HG02571 (cell line): ENCODE measurements around the gene CELF5.
"Not testable (repeated sequence)": the region's sequence is repeated elsewhere in the genome, so short reads cannot be mapped to it uniquely, and the experiment has no call there.

Source experiments
- ATAC-seq: cut with Tn5 transposase; IDR thresholded peaks from one replicate; pipeline ENCODE4 v1.9.1; 2021; ENCODE audit warnings: mild to moderate bottlenecking, moderate library complexity; ENCODE audit not compliant: unreplicated experiment

CELF5 gene

DNA sequence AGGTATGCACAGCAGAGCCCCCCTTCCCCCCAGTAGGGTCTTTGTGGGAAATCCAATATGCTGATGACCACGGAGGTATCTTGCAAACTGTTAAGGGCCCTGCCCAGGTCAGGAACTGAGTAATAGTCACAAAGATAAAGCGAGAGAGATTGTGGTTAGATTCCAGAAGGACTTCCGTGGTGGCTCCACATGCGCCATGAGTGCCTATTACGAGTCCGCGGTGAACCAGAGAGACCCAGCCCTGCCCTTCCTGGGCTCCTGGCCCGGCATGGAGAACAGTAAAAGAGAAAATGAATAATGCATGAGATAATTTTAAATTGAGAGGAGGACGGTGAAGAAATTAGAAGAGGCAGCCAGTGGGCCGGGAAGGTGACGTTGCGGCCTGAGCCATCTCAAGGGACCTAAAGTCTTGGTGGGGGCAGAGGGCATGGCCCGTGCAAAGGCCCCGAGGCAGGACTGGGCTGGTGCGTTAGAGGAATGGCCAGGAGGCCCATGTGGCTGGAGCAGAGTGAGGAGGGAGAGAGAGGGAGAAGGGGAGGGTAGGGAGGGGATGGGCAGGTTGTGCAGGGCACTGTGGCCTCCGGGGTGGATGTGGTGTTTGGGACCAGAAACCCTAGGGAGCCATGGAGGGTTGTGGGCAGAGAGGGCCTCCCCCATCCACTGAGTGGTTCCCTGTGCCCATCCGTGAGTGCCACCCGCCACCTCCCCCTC is 95.3 kb downstream of the CELF5 start:
- no peak for ATAC-seq

DNA sequence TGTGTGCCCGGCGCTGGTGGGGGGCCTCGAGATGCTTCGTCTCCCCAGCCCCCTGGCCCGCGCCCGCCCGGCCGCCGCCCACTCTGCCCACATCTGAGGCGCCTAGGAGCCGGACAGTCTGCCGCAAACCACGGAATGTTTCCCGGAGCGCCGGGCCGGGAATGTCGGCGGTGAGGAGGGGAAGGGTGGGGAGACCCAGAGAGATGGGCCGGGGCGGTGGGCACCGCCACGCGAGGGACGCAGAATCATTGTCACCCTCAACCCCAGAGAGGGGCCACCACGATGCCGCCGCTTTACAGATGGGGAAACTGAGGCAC is 95.9 kb downstream of the CELF5 start:
- no peak for ATAC-seq

DNA sequence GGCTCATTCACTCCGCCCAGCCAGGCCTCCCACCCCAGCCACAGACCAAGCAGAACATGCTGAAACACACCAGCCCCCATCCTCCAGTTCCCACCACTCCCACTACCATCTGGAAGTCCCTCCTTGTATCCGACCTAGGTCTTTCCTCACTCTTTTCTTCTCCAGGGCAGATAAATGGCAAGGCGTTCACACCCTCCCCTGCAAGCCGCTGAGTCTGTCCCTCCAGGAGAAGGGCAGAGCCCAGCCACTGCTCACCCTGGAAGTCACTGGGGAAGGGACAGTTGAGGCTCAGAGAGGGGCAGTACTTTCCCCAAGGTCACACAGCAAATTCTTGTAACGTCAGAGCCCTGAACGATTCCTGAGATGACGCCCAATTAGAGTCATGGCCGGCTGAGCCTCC is 96.4 kb downstream of the CELF5 start:
- ATAC-seq = no peak

DNA sequence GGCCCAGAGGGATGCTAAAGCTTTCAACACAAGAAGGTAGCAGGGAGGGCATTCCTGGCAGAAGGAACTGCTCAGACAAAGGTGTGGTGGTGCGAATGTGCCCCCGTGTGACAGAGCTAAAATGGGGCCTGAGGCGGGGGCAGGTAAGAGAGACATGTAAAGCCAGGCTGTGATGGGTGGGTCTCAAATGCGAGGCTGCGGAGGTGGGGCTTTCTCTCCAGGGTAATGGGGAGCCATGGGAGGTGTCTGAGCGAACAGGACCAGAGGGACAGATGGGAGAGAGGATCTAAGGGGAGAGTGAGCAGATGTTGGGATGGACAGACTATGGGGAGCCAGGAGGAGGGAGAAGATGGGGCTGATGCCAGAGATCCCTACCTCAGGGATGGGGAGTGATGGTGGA is 97.2 kb downstream of the CELF5 start:
- no peak for ATAC-seq

DNA sequence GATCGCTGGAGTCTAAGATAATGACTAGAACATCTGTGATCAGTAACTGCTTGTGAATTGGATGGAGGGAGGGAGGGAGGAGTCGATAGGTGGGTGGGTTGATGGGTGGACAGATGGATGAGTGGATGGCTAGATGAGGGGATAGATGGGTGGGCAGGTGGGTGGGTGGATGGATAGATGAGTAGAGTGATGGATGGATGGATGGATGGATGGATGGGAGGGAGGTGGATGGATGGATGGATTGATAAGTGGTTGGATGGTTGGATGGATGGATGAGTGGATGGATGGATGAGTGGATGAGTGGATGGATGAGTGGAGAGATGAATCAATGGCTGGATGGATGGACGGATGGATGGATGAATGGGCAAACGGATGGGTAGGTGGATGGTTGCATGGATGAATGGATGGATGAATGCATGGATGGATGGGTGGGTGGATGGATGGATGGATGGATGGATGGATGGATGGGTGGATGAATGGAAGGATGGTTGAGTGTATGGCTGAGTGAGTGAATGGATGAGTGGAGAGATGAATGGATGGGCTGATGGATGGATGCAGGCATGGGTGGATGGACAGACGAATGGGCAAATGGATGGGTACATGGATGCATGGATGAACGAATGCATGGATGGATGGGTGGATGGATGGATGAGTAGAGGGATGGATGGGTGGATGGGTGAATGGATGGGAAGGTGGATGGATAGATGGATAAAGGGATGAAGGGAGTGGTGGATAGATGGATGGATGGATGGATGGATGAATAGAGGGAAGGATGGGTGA is 97.9 kb downstream of the CELF5 start:
- ATAC-seq = no peak

DNA sequence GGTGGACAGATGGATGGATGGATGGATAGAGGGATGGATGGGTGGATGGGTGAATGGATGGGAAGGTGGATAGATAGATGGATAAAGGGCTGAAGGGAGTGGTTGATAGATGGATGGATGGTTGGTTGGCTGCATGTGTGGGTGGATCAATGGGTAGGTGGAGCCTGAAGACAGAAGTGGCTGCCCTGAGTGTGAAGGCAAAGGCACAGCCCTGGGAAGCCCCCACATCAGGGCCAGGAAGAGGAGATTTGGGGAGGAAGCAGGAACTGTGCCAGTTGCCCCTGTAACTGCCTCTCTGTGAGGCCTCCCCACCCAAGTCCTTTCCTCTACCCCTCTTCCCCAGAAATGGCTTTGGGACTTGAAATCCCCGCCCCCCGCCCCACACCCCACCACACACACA is 98.6 kb downstream of the CELF5 start:
- no peak for ATAC-seq

DNA sequence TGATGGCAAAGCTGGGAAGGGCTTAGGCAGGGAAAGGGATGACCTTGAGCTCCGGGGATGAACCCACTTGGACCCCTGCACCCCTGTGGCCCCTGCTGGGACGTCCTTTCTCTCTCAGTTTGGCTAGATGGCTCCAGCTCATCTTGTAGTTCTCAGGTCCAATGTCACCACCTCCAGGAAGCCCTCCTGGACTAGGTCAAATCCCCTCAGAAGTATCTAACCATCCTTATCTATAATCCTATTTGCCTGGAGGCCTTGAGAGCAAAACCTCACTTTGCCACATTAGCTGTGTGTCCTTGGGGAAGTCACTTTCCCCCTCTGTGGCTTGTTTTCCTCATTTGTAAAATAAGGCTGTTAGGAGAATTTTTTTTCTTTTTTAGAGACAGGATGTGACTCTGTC is 99.2 kb downstream of the CELF5 start:
- ATAC-seq = no peak

DNA sequence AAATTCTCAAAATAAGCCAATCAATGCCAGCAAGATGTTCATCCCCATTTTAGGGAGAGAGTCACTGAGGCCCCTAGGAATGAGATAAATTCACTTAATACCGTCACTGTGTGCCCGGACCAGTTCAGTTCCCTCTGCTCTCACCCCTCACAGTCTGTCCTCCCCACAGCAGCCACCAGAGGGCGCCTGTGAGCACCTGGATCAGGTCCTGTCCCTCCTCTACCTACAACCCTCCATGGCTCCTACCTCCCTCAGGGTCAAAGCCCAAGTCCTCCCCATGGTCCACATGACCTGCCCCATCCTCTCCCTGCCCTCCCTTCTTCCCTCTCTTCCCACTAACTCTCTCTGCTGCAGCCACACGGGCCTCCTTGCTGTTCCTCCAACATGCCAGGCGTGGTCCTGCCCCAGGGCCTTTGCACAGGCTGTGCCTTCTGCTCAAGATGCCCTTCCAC is 100.0 kb downstream of the CELF5 start:
- ATAC-seq = no peak

DNA sequence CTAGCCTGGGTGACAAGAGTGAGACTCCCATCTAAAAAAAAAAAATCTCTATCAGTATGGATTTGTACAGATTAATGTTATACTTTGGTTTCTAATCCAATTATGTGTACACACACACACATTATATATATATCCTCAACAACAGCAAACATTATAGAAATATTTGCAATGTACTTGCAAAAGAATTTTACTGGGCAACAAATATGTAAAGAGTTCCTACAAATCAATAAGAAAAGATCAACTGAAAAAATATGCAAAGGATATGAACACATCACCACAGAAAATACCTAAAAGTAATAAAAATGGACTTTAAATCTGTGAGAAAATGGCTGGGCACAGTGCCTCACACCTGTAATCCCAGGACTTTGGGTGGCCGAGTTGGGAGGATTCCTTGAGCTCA is 101.0 kb downstream of the CELF5 start:
- ATAC-seq = no peak

DNA sequence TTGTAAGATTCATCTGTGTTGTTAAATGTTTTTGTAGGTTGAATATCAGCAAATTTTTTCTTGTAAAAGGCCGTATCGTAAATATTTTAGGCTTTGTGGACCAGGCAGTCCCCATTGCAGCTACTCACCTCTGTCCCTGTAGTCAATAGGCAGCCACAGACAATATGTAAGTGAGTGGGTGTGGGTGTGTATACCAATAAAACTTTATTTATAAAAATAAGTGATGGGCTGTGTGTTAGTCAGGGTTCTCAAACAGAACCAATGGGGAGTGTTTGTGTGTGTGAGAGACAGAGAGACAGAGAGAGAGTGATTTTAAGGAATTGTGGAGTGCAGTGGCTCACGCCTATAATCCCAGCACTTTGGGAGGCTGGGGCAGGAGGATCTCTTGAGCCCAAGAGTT is 104.3 kb downstream of the CELF5 start:
- no peak for ATAC-seq

DNA sequence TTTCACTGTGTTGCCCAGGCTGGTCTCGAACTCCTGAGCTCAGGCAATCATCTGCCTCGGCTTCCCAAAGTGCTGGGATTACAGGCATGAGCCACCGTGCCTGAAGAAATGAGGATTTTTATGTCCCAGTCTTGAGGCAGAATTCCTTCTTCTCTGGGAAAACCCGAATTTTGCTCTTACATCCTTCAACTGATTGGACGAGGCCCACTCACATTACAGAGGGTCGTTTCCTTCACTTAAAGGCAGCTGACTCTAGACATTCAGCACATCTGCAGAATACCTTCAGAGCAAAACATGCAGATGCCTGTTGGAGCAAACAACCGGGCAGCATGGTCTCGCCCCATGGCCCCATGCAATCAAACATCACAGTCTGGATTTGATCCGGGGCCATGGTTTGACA is 105.6 kb downstream of the CELF5 start:
- no peak for ATAC-seq

DNA sequence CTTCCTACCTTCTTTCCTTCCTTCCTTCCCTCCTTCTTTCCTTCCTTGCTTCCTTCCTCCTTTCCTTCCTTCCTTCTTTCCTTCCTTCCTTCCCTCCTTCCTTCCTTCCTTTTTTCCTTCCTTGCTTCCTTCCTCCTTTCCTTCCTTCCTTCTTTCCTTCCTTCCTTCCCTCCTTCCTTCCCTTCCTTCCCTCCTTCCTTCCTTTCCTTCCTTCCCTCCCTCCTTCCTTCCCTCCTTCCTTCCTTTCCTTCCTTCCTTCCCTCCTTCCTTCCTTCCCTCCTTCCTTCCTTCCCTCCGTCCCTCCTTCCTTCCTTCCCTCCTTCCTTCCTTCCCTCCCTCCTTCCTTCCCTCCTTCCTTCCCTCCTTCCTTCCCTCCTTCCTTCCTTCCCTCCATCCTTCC is 107.8 kb downstream of the CELF5 start:
- ATAC-seq = not testable (repeated sequence)

DNA sequence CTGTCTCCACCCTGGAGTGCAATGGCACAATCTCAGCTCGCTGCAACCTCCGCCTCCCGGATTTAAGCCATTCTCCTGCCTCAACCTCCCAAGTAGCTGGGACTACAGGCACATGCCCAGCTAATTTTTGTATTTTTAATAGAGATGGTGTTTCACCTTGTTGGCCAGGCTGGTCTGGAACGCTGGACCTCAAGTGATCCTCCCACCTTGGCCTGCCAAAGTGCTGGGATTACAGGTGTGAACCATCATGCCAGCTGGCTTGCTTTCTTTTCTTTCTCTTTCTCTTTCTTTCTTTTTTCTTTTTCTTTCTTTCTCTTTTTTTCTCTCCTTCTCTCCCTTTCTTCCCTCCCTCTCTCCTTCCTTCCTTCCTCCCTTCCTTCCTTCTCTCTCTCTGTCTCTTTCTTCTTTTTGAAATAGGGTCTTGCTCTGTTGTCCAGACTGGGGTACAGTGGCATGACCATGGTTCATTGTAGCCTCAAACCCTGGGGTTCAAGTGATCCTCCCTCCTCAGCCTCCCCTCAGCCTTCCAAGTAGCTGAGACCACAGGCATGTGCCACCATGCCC is 108.6 kb downstream of the CELF5 start:
- no peak for ATAC-seq

DNA sequence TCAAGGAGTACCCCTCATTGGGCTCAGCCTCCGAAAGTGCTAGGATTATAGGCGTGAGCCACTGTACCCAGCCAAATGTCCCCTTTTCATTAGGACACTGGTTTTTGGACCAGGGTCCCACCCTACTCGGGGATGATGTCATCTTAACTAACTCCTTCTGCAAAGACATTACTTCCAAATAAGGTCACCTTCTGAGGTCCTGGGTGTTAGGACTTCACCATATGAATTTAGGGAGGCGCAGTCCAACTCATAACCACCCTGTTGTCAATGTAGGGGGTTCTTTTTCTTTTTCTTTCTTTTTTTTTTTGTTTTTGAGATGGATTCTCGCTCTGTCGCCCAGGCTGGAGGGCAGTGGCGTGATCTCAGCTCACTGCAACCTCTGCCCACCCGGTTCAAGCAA is 109.2 kb downstream of the CELF5 start:
- ATAC-seq = no peak

DNA sequence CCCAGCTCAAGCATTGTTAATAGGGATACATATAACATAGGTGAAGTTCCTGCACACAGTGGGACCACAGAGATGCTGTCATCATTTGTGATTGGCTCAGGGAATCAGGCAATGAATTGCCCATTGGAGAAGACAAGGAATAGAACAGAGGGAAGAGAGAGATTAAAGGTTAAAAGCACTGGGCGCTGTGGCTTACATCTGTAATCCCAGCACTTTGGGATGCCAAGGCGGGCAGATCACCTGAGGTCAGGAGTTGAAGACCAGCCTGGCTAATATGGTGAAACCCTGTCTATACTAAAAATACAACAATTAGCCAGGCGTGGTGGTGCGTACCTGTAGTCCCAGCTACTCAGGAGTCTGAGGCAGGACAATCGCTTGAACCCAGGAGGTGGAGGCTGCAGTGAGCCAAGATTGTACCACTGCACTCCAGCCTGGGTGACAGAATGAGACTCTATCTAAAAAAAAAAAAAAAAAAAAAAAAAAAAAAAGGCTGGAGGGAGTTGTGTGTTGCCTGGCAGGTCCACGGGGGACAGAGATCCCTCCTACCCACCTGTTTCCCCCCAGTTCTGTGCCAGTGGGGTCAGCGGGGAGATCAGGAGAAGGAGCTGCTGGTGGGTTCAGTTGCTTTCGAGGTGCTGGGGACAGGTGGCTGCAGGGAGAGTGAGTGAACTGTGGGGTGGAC is 110.4 kb downstream of the CELF5 start:
- ATAC-seq = not testable (repeated sequence)

DNA sequence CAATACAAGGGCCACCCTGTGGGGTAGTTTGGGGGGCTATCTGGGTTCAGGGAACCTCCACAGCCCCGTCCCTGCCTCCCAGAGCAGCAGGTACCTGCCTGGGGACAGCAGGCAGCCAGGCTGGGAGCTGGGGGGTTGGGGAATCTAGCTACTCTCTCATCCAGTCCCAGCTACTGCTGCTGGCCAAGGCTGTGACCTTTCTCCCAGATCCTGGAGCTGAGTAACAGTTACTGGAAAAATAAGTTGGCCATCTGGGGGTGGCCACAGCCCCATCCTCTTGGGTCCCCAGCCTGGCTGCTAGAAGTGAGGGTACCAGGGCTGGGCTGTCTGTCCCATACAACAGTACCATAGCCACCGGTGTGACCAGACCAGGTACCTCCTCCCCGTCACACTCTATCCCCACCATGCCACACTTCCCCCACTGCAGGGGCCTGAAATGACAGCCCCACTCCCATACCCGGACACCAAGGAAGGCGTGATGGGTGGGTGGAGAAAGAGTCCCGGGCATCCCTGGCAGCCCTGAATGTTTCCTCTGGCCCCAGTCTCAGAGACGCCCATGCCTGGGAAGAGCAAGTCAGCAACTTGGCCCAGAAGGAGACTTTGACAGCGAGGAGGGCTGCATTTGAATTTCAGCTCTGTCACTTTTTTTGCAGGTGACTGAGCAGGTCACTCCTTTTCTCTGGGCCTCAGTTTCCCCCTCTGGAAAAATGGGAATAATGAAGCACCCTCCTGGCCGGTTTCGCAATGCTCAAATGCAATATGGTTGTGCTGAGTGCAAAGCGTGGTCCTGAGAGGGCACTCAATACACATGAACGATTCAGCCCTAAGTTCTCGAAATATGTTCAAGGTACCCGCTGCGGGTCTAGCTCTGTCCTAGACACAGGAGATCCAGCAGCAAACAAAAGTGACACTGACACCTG is 111.2 kb downstream of the CELF5 start:
- ATAC-seq = no peak

DNA sequence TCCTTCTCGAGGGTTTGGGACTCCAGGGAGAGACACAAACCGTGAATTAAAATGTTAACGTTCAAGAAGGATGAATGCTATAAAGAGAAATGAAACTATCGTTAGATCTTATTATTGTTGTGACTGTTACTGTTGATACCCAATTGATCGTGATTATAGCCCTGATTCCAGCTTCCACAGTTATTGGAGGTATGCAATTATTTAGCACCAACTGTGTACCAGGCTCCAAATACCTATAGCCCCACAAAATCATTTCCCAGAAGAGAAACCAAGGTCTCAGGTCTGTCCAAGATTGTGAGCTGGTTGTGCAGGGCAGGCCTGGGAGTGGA is 111.9 kb downstream of the CELF5 start:
- ATAC-seq = no peak

DNA sequence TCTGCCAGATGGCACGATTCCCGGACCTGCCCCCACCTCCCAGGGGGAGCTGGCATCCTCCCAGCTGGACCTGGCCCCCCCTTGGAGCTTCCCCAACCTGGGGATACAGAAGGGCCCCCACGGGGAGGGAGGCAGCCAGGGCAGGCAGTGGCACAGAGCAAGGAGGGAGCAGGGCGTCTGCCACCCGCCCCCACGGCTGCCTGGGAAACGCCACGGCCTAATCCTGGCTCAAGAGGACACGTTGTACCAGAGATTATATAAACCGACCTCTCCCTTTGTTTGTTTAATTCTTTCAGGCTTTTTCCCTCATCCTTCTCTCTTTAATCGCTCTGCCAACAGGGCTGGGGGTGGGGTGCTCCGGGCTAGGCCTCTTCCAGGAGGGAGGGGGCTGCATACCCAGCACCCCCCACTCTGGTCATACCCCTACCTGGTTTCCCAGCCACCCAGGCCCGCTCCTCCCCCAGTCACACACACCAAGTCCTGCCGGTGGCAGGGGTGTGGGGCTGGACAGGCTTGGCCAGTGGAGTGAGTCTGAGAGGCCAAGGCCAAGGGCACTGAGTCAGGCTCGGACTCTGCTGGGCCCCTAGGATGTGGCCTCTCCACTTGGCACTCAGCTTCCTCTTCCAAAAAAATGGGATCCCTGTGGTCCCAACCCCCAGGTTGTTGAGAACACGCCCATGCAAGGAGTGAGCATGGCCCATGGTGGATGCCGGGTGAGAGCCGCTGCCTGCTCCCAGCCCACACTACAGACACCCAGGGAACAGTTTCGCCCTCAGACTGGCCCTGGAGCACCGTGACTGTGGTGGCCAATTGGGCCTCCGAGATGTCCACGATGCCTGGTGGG is 112.4 kb downstream of the CELF5 start:
- ATAC-seq = no peak

DNA sequence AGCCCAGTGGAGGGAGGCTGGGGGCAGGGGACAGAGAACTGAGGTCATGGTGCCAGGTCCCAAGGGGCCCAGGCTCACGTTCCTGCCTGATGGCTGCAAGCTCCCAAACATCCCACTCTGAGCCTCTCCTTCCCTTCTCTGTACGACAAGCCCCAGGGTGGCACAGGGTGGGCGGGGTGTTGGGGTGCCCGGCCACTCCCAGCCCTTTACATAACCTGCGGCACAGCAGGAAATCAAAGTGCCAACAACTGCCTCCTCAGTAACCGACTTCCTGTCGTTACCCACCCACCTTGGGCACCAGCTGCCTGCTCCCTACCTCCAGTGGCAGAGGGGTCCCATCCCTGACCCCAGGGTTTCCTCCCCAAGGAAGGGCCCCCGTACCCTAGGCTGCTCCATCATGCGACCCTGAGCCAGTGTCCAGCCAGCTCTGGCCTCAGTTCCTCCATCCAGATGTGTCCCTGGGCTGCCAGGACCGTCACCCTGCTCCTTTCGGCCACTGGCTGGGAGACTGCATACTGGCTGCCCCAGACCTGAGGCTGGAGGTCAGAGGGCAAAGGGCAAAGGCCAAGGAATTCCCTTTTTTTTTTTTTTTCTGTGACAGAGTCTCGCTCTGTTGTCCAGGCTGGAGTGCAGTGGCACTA is 114.2 kb downstream of the CELF5 start:
- ATAC-seq = no peak
